ENCODE measurements around the gene RAX.
"Not testable (repeated sequence)": the region's sequence is repeated elsewhere in the genome, so short reads cannot be mapped to it uniquely, and the experiment has no call there.

RAX gene

DNA sequence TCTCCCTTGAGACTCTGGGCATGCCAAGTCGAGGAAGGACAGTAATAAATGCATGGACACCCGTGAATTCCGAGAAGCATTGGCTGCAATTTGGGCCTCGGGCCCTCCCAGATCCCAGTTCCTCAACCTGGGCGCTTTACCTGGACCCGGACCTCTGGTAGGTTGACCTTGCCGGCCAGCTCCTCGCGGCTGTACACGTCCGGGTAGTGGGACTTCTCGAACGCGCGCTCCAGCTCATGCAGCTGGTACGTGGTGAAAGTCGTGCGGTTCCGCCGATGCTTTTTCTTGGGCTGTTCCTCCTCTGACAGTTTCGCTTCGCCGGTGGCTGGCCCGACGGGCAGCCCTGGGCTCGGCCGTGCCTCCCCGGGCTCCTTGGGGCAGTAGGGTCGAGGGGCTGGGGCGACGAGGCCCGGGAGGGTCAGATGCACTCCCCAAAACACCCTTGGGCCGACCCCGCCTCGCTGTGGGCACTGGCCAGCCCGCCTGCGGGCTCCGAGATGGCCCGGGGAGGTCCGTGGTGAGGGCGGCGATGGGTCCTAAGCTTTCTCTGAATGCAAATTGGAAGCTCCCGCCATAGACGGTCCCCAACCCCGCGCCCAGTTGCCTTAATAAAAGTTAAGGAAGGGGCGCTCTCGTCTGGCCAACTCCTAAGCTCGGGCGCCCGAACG is 899 bp downstream of the RAX start:
- no peak for DNase-seq

DNA sequence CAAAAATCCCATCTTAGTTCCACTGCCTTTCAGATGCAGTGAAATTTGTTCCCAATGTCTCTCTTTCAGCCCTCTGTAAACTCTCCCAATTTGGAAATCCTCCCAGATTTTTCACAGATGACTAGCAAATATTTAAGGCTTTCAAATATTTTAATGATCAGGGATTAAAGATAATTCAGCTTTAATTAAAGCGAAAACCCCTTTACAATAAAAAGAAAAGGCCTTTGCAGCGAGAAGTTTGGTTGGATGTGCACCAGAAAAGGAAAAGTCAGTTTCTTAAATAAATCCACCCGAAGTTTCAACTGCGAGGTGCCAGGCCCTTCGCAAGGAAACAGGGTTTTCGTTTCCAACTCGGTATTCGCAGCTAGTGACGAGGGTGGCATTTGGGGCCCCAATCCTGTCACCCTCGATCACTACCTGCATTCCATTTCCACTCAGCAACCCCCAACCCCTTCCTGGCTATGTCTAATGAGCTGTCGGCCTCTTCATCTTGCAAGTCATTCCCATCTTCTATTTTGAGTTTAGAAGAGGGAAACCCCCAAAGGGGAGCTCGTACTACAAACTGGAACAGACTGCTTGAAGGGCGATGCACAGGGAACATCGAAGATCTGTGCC is 1.5 kb downstream of the RAX start:
- no peak for DNase-seq

DNA sequence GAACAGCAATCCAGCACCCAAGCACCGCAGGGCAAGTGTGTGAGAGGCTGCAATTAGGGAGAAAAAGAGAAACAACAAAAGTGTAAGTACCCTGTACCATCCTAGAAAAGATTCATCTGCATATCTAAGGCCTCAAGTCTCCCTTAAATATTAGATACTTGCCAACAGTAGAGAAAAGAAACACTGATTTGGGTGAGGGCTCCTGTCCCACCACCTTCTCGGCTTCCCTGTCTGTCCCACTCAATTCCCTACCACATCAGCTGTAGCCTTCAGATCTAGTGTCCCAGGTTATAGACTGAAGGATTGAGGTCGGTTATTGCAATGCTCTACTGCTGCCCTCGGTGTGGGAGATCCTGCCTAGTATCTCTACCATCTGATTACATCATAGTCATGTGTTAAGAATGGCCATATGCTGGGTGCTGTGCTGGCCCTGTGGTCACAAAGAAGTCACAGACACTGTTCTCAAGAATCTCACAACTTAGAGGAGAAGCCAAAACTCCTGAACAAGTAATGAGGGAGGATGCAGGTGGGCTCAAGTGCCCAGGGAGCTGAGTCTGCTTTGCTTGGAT is 2.5 kb downstream of the RAX start:
- DNase-seq, result no peak

DNA sequence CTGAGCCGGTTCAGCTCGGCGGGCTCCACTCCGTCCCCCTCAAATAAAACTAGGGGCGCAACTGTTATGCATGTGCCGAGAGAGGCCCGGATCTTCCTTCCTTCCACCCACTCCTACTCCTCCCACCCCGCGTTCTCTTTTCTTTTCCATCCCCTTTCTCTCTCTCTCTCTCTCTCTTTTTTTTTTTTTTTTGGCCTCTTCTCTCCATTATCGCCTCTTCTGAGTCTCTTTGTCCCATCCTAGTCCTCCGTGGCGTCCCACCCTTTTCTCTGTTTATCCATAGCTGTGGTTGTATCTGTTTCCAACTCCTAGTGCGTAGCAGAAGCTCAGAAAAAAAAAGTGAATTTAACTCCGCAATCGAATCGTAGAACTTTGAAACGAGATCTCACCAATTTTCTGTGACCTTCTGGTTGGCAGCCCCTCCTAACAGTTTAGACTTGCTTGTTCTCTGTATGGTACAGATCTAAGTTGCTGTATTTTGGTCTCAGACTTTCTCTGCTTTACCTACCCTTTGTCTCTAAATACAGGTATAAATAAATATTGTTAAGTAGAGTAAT is 3.6 kb downstream of the RAX start:
- DNase-seq, result no peak

DNA sequence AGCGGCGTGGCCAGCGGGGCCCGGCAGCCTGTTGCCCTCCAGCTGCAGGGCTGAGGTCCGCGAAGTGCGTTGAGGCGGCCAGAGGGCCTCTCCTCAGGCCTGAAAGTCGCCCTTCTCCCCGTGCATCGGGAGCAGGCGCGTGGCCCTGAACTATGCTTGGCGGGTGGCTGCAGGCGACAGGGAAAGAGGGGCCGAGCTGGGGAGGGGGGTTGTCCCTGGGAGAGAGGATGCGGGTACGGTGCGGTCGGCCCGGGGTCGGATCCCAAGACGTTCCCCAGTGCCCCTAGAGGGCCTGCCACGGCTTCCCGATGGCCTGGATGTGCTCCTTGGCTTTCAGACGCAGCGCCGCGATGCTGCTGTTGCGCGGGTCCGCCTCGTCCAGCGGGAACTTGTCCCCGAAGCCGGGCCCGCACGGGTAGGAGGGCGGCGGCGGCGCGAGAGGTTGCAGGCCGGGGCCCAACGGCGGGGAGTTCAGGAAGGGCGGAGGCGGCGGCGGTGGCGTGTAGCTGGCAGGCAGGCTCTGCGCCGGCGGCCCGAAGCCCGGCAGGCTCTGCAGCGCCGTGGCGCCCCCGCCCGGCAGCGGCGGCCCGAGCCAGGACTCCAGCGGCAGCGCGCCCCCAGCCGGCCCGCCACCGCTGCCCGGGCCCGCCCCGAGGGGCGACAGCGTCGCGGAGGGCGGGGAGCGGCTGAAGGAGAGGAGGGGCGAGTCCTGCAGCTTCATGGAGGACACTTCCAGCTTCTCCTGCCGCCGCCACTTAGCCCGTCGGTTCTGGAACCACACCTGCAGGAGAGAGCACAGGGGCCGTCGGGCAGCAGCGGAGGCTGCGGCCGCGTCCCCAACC is 4.3 kb downstream of the RAX start:
- peak; percentile 31 for DNase-seq

DNA sequence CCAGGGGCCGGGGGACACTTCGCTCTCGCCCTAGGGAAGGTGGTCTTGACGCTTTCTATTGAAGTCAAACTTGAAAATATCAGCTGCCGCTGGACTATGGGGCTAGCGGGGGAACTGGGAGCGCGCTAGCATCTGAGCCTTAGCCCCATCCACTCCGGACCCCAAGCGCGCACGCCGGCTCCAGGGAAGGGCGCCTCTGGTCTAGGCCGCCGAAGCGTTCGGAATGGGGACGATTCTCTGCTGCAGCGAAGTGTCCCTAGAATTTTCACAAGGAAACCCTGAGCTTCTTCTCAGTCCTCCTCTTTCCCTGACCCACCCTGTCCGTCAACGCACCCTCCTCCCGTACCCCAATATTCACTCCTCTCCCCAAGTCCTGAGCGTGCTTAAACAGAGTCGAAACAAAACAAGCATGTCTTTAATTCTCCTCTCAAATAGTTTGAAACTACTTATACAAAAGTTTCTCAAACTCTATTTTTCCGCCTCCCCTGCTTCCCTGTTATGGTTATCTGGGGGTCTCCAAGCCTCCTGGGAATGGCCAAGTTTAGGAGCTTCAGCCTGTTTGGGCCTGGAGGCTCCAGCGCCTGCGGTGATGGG is 5.0 kb downstream of the RAX start:
- DNase-seq, result no peak

DNA sequence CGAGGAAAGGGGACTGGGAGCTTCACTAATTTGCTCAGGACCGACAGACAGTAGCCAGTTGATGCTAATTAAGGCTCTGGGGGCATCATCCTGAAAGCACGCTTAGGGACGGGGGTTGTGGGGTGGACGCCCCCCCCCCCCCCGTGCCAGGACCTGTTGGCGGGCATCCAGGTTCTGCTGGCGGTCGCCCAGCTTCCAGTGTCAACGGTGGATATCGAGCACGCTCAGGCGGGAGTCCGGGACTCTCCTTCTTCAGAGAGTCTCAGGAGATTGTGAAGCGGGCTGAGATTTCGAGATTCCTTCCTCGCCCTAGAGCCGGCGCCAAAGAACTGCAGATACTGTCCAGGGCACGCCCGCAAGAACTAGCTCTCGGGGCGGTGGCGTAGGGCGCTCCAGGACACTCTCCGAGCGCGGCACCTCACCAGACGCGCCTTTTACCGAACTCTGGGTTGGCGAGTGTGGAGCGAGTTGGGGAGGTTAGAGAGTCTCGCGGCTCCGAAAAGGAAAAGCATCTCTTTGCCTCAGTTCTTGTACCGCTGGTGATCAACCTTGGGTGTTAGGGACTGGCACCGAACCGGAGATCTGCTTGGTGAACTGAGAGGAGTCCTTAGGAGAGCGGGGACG is 5.6 kb downstream of the RAX start:
- DNase-seq, result no peak

DNA sequence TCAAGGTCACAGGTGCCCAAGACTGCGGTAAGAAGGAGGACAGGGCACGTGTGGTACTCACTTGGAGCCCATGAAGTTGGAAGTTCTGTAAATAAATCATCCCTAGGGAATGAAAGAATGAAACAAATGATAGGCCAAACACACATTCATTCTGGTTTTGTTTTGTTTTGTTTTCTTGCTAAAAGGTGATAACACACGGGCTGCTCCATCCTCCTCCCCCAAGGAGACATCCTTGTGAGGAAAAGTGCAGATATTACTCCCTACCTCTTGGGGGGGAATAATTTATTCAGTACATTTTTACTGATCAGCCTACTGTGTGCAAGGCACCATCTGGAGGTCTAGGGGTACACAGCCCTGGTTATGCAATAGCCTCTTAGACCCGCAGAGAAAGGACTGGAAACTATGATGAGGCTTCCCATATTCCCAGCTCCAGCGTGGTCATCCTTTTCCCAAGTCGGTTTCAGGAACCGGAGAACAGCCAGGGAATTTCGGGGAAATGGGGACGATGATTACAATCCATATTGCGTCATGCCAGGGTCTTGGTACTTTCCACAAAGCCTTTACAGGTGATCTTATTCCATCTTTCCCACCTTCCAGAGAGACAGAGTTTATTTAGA is 6.3 kb downstream of the RAX start:
- DNase-seq, result no peak

DNA sequence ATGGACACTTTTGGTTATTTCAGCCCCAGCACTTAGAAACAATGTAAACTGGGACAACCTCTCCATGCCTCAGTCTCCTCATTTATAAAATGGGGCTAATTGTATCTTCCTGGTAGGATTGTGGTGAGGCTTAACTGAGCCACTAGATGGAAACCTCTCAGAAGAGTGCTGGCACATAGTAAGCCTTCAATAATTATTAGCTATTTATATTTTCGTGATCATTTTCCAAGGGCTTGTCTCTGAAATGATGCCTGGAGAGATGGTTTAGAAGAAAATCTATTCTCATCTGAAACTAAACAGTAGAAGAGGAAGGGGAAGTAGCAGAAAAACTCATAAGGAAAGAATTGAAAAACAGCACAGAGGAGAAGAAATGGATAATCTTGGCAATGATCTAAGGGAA is 6.8 kb downstream of the RAX start:
- DNase-seq, result no peak

DNA sequence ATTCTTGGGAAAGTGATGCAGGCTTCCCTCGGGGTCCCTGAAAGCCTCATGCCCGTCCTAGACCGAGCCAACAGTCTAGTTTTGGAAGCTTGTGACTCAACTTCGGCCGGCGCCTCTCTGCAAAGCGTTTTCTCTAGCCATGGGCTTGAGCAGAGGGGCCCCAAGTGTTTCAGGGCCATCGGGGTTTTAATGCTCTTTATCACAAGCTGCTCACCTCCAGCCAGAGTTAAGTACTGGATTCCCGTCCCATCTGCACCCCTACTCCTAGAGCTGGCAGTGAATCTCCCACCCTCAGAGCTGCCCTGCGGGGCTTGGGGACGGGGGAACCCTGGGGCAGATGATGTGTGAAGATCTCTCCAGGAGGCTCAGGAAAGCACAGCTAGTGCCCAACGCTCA is 7.3 kb downstream of the RAX start:
- DNase-seq, result no peak

DNA sequence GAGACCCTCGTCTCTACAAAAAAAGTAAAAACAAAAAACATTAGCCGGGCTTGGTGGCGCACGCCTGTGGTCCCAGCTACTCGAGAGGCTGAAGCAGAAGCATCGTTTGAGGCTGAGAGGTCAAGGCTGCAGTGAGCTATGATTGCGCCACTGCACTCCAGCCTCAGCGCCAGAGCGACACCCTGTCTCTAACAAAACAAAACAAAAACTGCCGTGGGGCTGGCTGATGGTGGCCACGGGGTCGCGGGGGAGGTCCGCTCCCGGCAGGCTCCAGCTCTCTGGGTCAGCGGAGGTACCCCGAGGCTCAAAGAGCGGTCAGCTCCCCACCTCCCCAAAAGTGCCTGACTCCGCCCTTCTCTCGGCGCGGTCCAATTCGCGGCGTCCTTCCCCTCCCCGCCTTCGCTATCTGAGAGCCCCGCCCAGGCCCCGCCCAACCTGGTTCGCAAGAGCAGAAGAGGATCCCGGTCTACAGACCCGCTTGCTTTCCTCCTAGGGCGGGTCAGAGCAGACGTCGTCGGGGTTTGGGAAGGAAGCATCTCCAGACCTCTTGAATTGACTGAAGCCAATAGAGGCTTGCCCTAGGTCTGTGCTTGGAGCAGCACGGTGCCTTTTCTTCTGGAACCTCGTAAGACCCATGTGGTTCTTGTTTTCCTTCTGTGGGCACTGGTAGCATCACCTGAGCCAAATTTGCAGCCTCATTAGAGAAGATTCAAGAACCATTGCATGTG is 7.8 kb downstream of the RAX start:
- DNase-seq, result peak; percentile 22

DNA sequence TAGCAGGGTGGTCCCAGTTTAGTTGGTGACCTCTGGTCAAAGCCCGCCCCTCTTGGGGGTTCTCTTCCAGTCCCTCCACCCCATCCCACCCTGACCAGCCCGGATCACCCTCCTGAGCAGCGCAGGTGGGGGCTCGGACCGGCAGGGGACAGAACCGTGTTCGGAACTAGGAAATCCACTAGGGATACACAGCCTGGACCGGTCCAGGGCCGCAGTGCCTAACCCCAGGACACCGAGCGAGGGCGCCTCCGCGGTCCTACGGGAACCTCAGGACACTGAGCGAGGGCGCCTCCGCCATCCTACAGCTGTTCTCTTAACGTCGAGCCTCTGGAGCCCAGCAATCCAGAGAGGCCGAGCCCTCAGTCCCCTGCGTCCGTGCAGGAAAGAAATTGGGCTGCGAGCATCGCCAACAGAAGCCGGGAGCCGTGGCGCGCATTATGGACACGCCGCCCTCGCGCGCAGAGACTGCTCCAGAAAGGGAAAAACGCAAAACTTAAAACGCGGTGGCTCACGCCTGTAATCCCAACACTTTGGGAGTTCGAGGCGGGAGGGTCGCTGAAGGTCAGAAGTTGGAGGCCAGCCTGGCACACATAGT is 8.5 kb downstream of the RAX start:
- no peak for DNase-seq

DNA sequence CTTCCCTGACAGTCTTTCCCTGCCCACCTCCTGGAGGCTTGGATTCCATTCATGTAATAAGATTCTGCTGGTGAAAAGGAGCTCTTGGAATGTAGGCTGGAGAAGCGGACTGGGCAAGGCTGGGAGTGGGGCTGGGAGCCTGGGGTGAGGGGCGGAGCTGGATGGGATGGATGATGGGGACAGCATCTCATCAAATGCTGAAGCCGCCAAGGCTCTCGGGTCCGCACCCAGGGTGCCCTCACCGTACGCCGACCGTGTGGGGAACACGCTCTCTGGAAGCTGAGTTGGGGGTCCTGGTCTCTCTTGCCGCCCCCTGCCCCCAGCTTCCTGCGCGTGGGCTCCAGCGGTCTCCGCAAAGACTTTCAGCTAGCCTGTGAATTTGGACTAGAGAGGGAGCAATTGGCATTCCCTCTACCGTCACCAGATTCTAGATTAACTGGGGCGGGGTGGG is 9.1 kb downstream of the RAX start:
- DNase-seq, result no peak

DNA sequence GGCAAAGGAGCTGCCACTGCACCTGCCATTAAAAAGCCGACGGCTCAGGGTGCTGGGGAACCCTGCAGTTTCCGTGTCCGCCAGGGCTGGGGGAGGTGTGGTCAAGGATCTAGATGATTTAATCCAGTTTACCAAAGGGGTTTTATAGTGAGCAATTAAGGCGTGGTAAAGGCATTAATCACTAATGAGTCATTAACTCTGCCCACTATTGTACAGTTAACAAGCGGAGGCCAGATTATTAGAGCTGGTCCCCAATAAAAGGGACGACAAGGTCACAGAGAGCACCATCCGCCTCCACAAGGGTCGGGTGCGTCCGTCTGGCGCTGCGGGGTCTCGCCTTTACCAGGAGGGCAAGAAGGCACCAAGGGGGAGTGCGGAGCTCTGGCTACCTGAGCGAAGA is 9.6 kb downstream of the RAX start:
- DNase-seq, result no peak

DNA sequence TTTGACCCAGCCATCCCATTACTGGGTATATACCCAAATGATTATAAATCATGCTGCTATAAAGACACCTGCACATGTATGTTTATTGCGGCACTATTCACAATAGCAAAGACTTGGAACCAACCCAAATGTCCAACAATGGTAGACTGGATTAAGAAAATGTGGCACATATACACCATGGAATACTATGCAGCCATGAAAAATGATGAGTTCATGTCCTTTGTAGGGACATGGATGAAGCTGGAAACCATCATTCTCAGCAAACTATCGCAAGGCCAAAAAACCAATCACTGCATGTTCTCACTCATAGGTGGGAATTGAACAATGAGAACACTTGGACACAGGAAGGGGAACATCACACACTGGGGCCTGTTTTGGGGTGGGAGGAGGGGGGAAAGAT is 11.0 kb downstream of the RAX start:
- DNase-seq, result not testable (repeated sequence)

DNA sequence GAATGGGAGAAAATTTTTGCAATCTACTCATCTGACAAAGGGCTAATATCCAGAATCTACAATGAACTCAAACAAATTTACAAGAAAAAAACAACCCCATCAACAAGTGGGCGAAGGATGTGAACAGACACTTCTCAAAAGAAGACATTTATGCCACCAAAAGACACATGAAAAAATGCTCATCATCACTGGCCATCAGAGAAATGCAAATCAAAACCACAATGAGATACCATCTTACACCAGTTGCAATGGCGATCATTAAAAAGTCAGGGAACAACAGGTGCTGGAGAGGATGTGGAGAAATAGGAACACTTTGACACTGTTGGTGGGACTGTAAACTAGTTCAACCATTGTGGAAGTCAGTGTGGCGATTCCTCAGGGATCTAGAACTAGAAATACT is 11.4 kb downstream of the RAX start:
- DNase-seq, result not testable (repeated sequence)

DNA sequence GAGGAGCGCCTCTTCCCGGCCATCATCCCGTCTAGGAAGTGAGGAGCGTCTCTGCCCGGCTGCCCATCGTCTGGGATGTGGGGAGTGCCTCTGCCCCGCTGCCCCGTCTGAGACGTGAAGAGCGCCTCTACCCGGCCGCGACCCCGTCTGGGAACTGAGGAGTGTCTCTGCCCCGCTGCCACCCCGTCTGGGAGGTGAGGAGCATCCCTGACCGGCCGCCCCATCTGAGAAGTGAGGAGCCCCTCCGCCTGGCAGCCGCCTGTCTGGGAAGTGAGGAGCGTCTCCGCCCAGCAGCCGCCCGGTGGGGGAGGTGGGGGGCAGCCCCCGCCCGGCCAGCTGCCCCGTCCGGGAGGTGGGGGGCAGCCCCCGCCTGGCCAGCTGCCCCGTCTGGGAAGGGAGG is 17.8 kb downstream of the RAX start:
- not testable (repeated sequence) for DNase-seq

DNA sequence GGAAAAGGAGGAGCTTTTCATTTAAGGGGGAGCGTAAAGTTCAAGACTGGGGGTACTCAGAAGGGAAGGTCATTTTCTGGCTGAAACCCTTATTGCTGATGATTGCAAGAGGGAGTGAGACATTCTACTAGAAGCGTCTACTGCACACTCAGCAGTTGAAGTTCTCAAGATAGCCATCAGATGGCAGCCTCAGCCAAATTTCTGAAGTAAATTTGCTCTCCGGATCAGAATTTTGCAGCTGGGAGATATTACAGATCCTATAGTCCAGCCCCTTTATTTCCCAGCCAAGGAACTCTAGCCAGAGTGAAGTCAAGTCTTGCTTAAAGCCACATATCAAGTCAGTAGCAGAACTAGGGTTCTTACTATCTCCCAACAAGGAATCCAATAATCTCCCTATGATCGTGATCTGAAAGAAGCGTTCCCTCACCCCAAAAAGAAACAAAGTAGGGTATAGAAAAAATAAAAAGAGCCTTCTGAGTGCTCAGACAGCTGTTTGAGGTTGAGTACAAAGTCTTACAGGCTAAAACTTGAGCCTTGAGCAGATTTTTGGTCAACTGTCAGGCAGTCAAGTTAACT is 24.0 kb downstream of the RAX start:
- DNase-seq, result peak; percentile 59

DNA sequence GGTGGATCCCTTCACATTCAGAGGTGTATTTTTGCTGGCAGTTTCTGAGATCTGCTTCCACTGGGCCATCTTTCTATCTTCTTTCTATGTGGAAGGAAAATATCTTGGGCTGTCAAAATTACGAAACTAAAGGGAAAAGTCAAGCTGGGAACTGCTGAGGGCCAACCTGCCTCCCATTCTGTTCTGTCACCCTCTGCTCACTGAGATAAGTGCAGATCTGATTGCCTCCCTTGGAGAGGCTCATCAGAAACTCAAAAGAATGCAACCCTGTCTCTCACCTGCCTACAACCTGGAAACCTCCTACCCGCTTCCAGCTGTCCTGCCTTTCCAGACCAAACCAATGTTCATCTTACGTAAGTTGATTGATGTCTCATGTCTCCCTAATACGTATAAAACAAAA is 26.5 kb downstream of the RAX start:
- DNase-seq, result no peak

DNA sequence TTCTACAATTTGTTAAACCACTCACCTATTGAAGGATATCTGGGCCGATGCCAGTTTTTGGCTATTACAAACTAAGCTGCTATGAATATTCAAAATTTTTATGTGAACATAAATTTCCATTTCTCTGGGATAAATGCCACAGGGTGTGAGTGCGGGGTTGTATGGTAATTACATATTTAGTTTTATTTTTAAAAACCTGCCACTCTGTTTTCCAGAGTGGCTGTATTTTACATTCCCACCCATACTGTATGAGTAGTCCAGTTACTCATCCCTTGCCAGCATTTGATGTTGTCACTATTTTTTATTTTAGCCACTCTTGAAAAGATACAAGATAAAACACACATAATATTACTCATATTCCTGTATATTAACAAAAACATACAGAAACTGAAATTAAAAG is 30.3 kb downstream of the RAX start:
- no peak for DNase-seq

DNA sequence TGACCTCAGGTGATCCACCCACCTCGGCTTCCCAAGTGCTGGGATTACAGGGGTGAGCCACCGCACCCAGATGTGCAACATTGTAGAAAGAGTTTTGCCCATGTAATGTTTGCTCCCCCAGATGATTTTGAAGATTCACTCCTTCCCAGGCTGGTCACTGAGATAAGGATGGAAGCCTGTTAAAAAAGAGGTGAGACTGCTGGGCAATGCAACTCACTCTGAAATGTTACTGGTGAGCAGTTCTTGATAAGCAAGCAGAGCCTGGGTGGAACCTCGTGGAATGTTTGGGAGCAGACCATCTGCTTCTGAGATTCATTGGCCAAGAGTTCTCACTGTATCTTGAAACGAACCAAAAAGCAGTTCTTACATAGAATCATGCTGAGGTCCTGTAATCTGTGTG is 33.6 kb downstream of the RAX start:
- DNase-seq, result no peak

Measured in NCI-H2029 (cell line).